Measurements from ENCODE around the gene NRN1L.

GRCh38 chr16:67922740-67923139, 38.1 kb downstream of the NRN1L start:
- TF ChIP-seq CTCF (IDR thresholded peaks at IDR 0.05; ENCODE audit: extremely low read depth in 1 of 2, insufficient read depth in 1 of 2, low read depth in 1 of 2, low read length in 2 of 2): no peak
- no peak for TF ChIP-seq EZH2 (IDR thresholded peaks at IDR 0.05; ENCODE audit: borderline replicate concordance, low read depth, low read length, severe bottlenecking)
- no peak for TF ChIP-seq POLR2AphosphoS5 (IDR thresholded peaks at IDR 0.05; ENCODE audit: insufficient read depth, low read depth, low read length)
- no peak for TF ChIP-seq JUN (IDR thresholded peaks at IDR 0.05; ENCODE audit: borderline replicate concordance, insufficient read depth, insufficient read length, low read depth)
- no peak for TF ChIP-seq POLR2A (IDR thresholded peaks at IDR 0.05; ENCODE audit: low read depth, low read length)
